ENCODE data around the gene SH2D2A.

The SH2D2A gene

GRCh38 chr1:156808186-156809030, 8.2 kb downstream of the SH2D2A start:
- no peak overlapping the region for H3K27ac ChIP-seq (ENCODE audit: low read depth, low read length, poor library complexity, severe bottlenecking)
- no peaks in the 10 kb centered on the region for H3F3A ChIP-seq (ENCODE audit: insufficient read depth, low read length)
- H3K36me3 ChIP-seq (ENCODE audit: insufficient read depth, low read length) = no peaks in the 10 kb centered on the region
- no peaks in the 10 kb centered on the region for H3K9me3 ChIP-seq (ENCODE audit: low read length)
- no peaks in the 10 kb centered on the region for H3K79me2 ChIP-seq (ENCODE audit: insufficient read depth, low read length)
- no peak overlapping the region for H2AFZ ChIP-seq (ENCODE audit: low read length)
- H3K9me2 ChIP-seq (ENCODE audit: low read depth, low read length) = no peaks in the 10 kb centered on the region
- no peak overlapping the region for H3K4me3 ChIP-seq (ENCODE audit: low read depth, low read length, poor library complexity, severe bottlenecking)
- H3K27me3 ChIP-seq (ENCODE audit: insufficient read depth, low read length) = no peaks in the 10 kb centered on the region
- H3K4me2 ChIP-seq (ENCODE audit: low read length) = no peak overlapping the region
- TF ChIP-seq CTCF (IDR thresholded peaks at IDR 0.05; ENCODE audit: low read length) = no peak
- no peak for TF ChIP-seq EZH2 (IDR thresholded peaks at IDR 0.05; ENCODE audit: borderline replicate concordance, low read length)
- H3K4me1 ChIP-seq (ENCODE audit: insufficient read depth, low read length, severe bottlenecking) = peaks cover 5% of the 10 kb centered on the region
- no peaks in the 10 kb centered on the region for H4K20me1 ChIP-seq (ENCODE audit: insufficient read depth, low read length)
- no peak overlapping the region for H3K9ac ChIP-seq (ENCODE audit: low read length)

- Histone ChIP-seq H3K4me2 (ENCODE audit: low read length) (no peak overlapping the region), H3K4me3 (ENCODE audit: low read depth, low read length, poor library complexity, severe bottlenecking) (no peak overlapping the region), H3K9ac (ENCODE audit: low read length) (no peak overlapping the region), H3K27me3 (ENCODE audit: insufficient read depth, low read length) (no peaks in the 10 kb centered on the region), H3K4me1 (ENCODE audit: insufficient read depth, low read length, severe bottlenecking) (no peaks in the 10 kb centered on the region), H3K9me3 (ENCODE audit: low read length) (no peaks in the 10 kb centered on the region), H4K20me1 (ENCODE audit: insufficient read depth, low read length) (no peaks in the 10 kb centered on the region), H3K36me3 (ENCODE audit: insufficient read depth, low read length) (no peaks in the 10 kb centered on the region), H3K9me2 (ENCODE audit: low read depth, low read length) (no peaks in the 10 kb centered on the region), H3K27ac (ENCODE audit: low read depth, low read length, poor library complexity, severe bottlenecking) (no peak overlapping the region), H3K79me2 (ENCODE audit: insufficient read depth, low read length) (no peaks in the 10 kb centered on the region), H3F3A (ENCODE audit: insufficient read depth, low read length) (no peaks in the 10 kb centered on the region), H2AFZ (ENCODE audit: low read length) (no peak overlapping the region)
- TF ChIP-seq CTCF (IDR thresholded peaks at IDR 0.05; ENCODE audit: low read length) (no peak), EZH2 (IDR thresholded peaks at IDR 0.05; ENCODE audit: borderline replicate concordance, low read length) (no peak)
Observed at GRCh38 chr1:156807627-156808026, 9.0 kb downstream of the SH2D2A start.

GRCh38 chr1:156806512-156807440, 9.9 kb downstream of the SH2D2A start:
- H3K9ac ChIP-seq (ENCODE audit: low read length) = no peak overlapping the region
- no peaks in the 10 kb centered on the region for H3K9me2 ChIP-seq (ENCODE audit: low read depth, low read length)
- H3K4me3 ChIP-seq (ENCODE audit: low read depth, low read length, poor library complexity, severe bottlenecking) = no peak overlapping the region
- no peaks in the 10 kb centered on the region for H3K27me3 ChIP-seq (ENCODE audit: insufficient read depth, low read length)
- no peaks in the 10 kb centered on the region for H3F3A ChIP-seq (ENCODE audit: insufficient read depth, low read length)
- no peaks in the 10 kb centered on the region for H3K4me1 ChIP-seq (ENCODE audit: insufficient read depth, low read length, severe bottlenecking)
- H3K79me2 ChIP-seq (ENCODE audit: insufficient read depth, low read length) = no peaks in the 10 kb centered on the region
- H3K4me2 ChIP-seq (ENCODE audit: low read length) = no peak overlapping the region
- peaks cover 5% of the 10 kb centered on the region; the same call in 1 of the 2 replicates for H3K36me3 ChIP-seq (ENCODE audit: insufficient read depth, low read length)
- no peak overlapping the region for H2AFZ ChIP-seq (ENCODE audit: low read length)
- H4K20me1 ChIP-seq (ENCODE audit: insufficient read depth, low read length) = no peaks in the 10 kb centered on the region
- no peak for TF ChIP-seq EZH2 (IDR thresholded peaks at IDR 0.05; ENCODE audit: borderline replicate concordance, low read length)
- TF ChIP-seq CTCF (IDR thresholded peaks at IDR 0.05; ENCODE audit: low read length) = no peak
- H3K27ac ChIP-seq (ENCODE audit: low read depth, low read length, poor library complexity, severe bottlenecking) = no peak overlapping the region
- no peaks in the 10 kb centered on the region for H3K9me3 ChIP-seq (ENCODE audit: low read length)
